GM12873 (cell line): ENCODE results near the gene NECTIN1.

Source experiments
- TF ChIP-seq, protein P1 (sequence below): IDR thresholded peaks from 2 replicates; pipeline ENCODE4 v1.5.1; 2012; ENCODE audit warnings: low read depth, mild to moderate bottlenecking, moderate library complexity, low read length, control low read depth; ENCODE audit not compliant: insufficient read depth; ENCODE audit errors: missing control alignments

Gene NECTIN1

DNA sequence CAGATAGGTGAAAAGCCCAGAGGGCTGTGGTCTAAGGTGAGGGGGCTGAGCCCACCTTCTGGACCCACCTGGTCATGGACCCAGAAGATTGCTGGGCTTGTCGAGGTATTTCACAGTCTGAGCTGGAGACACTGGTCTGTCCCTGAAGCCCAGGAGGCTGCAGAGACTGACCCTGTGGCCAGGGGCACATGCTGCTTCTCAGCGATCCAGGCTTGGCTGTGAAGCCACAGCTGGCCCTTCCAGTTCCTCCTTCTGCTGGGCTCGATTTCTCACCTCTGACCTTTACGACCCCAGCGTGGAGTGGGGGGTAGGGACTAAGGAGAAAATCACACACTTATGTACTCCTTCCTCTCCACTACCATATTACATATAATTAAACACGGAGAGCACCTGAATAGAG lies 88.5 kb downstream of the NECTIN1 start:
- TF ChIP-seq, protein P1, sequence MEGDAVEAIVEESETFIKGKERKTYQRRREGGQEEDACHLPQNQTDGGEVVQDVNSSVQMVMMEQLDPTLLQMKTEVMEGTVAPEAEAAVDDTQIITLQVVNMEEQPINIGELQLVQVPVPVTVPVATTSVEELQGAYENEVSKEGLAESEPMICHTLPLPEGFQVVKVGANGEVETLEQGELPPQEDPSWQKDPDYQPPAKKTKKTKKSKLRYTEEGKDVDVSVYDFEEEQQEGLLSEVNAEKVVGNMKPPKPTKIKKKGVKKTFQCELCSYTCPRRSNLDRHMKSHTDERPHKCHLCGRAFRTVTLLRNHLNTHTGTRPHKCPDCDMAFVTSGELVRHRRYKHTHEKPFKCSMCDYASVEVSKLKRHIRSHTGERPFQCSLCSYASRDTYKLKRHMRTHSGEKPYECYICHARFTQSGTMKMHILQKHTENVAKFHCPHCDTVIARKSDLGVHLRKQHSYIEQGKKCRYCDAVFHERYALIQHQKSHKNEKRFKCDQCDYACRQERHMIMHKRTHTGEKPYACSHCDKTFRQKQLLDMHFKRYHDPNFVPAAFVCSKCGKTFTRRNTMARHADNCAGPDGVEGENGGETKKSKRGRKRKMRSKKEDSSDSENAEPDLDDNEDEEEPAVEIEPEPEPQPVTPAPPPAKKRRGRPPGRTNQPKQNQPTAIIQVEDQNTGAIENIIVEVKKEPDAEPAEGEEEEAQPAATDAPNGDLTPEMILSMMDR: no peak

DNA sequence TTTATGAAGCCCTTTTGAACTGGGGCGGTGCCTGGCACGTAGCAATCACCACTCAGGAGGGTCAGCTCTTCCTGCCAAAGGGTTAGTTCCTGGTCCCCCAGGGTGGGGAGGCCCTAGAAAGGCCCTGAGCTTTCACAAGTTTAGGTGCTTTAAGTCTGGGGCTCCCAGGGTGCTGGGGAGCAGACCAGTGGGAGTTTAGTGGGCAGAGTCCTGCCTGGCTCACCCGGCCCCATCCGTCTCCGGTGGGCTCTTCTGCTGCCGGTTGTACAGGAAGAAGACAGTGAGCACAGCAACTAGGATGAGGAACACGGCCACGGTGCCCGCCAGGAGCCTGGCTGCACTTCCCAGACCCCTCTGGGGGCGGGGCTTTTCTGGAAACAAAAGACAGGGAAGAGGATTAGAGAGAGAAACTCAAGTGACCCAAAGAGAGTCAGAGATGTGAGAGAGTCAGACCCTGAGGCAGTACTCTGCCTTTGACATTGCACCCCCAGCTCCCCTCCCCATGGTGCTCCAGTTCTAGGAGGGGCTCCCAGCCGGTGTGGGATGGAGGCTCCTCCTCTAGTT lies 89.3 kb downstream of the NECTIN1 start:
- TF ChIP-seq, protein P1: no peak

- TF ChIP-seq, protein P1: no peak
These were observed 90.1 kb downstream of the NECTIN1 start for GRCh38 chr11:119638851-119639250.

DNA sequence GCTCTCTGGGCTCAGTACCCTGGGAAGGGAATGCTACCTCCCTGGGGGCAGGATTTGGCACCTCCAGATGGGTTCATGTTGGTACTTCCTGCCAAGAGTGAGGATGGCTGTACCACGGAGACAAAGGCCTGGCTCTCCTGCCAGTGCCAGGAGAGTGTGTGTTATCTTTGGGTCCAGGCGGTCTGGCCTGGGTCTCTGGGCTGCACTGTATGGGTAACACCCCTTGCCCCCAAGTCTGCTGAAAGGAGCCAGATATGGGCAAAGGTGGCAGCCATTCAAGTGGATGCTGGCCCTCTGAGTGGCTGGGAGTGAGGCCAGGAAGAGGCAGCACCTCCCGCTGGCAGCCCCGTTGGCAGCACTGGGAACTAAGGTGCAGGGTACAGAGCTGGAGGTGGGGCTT lies 91.5 kb downstream of the NECTIN1 start:
- TF ChIP-seq, protein P1: no peak

GRCh38 chr11:119635776-119636175 lies 93.2 kb downstream of the NECTIN1 start:
- TF ChIP-seq, protein P1: no peak

DNA sequence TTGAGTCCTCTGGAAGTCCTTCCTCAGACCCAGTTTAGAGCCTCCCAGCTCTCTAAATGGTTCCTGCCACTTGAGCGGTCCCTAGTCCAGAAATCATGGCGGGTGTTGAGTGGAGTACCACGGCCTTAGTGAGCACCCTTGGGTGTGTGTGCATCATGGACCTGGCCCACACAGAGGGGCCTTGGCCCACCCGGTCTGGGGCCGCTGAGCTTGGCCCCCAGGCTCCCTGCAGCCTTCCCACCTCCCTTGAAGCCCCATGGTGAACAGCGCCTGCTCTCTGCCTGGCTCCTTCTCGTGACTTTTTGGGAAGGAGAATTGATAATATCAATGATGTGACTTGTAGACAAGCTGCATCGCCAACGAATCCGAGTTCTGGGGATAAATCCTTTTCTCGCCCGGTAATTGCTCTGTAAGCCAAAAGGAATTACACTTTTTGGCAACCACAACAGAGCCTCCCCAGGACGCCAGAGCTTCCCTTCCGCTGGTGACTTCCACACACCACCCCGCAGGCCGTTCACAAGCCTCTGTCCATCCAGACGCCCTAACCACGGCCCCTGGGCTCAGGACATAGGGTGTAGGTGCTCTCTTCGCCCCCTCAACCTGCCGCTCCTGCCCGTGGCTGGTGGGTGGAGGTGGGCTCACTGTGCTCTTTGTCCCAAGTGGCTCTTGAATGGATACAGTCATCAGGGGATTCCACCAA lies 93.8 kb downstream of the NECTIN1 start:
- TF ChIP-seq, protein P1: no peak

DNA sequence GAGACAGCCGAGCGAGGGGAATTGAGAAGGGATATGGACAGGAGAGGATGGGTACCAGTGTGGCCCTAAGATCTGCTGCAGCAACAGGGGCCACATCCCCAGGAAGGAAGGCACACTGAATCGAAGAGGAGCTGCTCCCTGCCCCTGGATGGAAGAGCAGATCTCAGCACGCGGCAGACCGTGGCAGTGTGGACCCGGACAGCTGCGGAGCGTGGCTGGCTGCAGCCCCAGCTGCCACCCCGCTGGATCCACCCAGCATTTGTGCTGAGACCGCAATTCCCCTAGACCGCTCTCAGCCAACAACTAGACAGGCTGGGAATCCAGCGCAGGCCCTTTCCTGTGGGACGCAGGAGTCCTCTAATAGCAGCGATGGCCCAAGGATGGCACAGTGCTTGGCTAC lies 94.7 kb downstream of the NECTIN1 start:
- TF ChIP-seq, protein P1: no peak
